DOHH2 (cell line): ENCODE results near the gene IL20.

Source experiments
- CTCF ChIP-seq: fragments of 200-600 bp; sonication (generic); IDR thresholded peaks from one replicate; pipeline ENCODE4 v1.5.1; 2014; ENCODE audit warnings: antibody characterized with exemption, mild to moderate bottlenecking, low read depth, low read length; ENCODE audit not compliant: poor library complexity, severe bottlenecking
- EZH2phosphoT487 ChIP-seq: fragments of 200-600 bp; sonication (generic); IDR thresholded peaks from 2 replicates; pipeline ENCODE4 v1.6.1; 2017; ENCODE audit warnings: borderline replicate concordance, mild to moderate bottlenecking, antibody characterized with exemption, low read length, moderate library complexity, mixed read lengths

DNA sequence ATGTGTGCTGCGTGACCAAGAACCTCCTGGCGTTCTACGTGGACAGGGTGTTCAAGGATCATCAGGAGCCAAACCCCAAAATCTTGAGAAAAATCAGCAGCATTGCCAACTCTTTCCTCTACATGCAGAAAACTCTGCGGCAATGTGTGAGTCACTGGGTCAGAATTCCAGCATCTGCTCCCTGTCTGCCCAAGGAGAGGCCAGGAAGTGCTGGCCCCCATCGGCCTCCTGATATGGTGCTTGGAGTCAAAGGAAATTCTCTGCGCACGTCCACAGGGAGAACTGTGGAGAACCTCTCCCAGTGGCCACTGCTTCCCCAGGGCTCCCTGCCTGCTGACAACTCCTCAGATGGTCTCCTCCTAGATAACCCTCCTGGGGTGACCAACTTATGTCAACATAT, 25.6 kb upstream of the IL20 start:
- TF ChIP-seq CTCF (no peak), EZH2phosphoT487 (no peak)
